Measurements from ENCODE around the gene TTLL4. TPM values are rescaled to one million over a fixed set of nuclear protein-coding genes. Genes with fewer than 3 reads are reported as not detected.

Gene TTLL4
- total and polyA plus RNA-seq, 3 donors from 2014 or later = 86.0 to 141 (median 96.9) TPM

DNA sequence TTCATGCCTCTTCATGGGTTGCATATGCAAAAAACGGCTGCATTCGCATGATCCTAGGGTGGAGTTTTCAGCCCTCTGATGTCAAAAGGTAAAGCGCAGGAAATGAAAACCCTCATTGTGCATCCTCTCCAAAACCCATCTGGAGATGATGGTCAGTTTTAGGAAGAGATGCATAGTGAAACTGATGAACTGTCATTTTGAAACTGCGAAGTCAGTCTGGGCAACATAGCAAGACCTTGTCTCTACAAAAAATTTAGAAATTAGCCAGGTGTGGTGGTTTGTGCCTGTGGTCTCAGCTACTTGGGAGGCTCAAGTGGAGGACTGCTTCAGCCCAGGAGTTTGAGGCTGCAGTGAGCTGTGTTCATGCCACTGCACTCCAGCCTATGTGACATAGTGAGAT lies 2.5 kb upstream of the TTLL4 start:
- TF ChIP-seq CTCF (IDR thresholded peaks at IDR 0.05) (no peak), POLR2A (IDR thresholded peaks at IDR 0.05) (no peak)
- Histone ChIP-seq H3K27me3 (no peaks in the 10 kb centered on the region), H3K9me3 (no peaks in the 10 kb centered on the region), H3K4me1 (peaks cover 11% of the 10 kb centered on the region), H3K36me3 (ENCODE audit: low read depth, missing control alignments) (no peaks in the 10 kb centered on the region), H3K4me3 (no peak overlapping the region), H3K27ac (no peak overlapping the region)
- 94 to 95% methylated on average over 4 of the region's 4 CpGs for WGBS, 2 donors
- no peak for DNase-seq
- intact Hi-C loops (cut with DNase I; ENCODE audit: low total_unique reads) = no loop called here

DNA sequence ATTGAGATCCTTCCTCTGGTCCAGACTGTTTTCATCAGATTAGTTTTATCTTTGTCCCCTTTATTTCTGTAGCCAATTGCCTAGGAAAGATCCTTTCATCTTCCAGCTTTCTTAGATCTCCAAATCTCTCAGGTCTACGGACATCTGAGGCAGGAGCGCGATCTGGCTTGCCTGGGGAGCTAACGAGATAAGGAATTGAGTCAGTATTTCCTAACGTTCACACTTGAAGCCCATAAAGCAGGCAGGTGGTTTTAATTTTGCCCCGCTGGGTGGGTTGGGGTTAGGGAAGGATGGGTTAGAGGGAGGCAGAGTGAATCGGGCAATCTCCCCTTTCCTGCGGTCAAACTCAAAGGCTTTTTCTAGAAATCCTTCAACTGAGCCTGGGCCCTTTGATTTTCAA lies 727 bp upstream of the TTLL4 start:
- DNase-seq = no peak
- intact Hi-C loops (cut with DNase I; ENCODE audit: low total_unique reads) = no loop called here
- TF ChIP-seq POLR2A (IDR thresholded peaks at IDR 0.05) (no peak), CTCF (IDR thresholded peaks at IDR 0.05) (no peak)
- peaks cover 11% of the 10 kb centered on the region for H3K4me1 ChIP-seq
- no peaks in the 10 kb centered on the region for H3K27me3 ChIP-seq
- H3K9me3 ChIP-seq = no peaks in the 10 kb centered on the region
- H3K27ac ChIP-seq = peak overlapping the region in 1 of 2 donors; percentile 92
- no peaks in the 10 kb centered on the region for H3K36me3 ChIP-seq (ENCODE audit: low read depth, missing control alignments)
- WGBS, 2 donors = 54 to 56% methylated on average over 8 of the region's 8 CpGs
- H3K4me3 ChIP-seq = peak overlapping the region; percentile 81 to 85

GRCh38 chr2:218710334-218710686 lies 325 bp upstream of the TTLL4 start:
- H3K4me3 ChIP-seq = peak overlapping the region; percentile 81 to 85
- no peaks in the 10 kb centered on the region for H3K36me3 ChIP-seq (ENCODE audit: low read depth, missing control alignments)
- peak overlapping the region in 1 of 2 donors; percentile 92 for H3K27ac ChIP-seq
- TF ChIP-seq POLR2A (IDR thresholded peaks at IDR 0.05) (no peak), CTCF (IDR thresholded peaks at IDR 0.05) (no peak)
- H3K4me1 ChIP-seq = peaks cover 11% of the 10 kb centered on the region
- H3K27me3 ChIP-seq = no peaks in the 10 kb centered on the region
- intact Hi-C loops (cut with DNase I; ENCODE audit: low total_unique reads) = no loop called here
- no peak for DNase-seq
- H3K9me3 ChIP-seq = no peaks in the 10 kb centered on the region
- 39 to 41% methylated on average over 14 of the region's 14 CpGs for WGBS, 2 donors

DNA sequence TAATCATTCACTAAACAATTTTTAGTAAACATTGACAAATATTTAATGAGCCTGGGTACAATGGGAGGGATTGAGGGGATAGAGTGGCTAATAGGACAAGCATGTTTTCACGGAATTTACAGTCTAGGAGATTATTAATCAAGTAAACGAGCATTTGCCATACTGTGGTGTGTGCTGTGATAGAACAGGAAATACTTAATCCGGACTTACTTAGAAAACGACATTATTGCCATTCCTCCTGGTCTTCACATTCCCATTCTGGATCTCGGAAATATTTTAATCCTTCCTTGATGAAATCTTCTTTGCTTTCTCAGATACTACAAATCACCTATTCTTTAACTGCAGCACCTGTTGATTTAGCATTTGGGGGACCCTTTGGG lies 905 bp downstream of the TTLL4 start:
- Histone ChIP-seq H3K27me3 (no peaks in the 10 kb centered on the region), H3K36me3 (ENCODE audit: low read depth, missing control alignments) (no peaks in the 10 kb centered on the region), H3K4me3 (peak overlapping the region; percentile 81 to 85), H3K9me3 (no peaks in the 10 kb centered on the region), H3K27ac (peak overlapping the region; percentile 92), H3K4me1 (peaks cover 11% of the 10 kb centered on the region)
- DNase-seq = no peak
- intact Hi-C loops (cut with DNase I; ENCODE audit: low total_unique reads) = no loop called here
- WGBS, 2 donors = 3 to 10% methylated on average over 5 of the region's 5 CpGs
- no peak for TF ChIP-seq CTCF (IDR thresholded peaks at IDR 0.05)
- TF ChIP-seq POLR2A (IDR thresholded peaks at IDR 0.05) = no peak

DNA sequence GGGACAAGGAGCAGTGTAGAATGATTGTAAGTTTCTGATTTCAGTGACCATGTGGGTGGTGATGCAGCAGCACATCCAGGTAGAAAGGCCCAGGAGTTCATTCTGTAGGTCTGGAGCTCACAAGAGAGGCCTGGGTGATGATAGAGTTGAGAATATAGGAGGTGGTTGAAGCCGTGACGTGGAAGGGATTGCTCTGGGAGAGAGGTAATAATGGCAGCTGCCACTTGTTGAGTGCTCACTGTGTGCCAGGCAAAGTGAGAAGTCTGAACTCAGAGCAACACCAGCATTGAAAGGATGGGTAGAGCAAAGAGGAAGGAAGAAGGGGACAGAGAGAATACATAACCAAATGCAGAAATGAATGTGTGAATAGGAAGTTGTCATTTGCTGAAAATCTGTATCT lies 3.3 kb downstream of the TTLL4 start:
- intact Hi-C loops (cut with DNase I; ENCODE audit: low total_unique reads) = no loop called here
- H3K27ac ChIP-seq = peak overlapping the region in 1 of 2 donors; percentile 17
- H3K4me3 ChIP-seq = no peak overlapping the region
- H3K36me3 ChIP-seq (ENCODE audit: low read depth, missing control alignments) = no peaks in the 10 kb centered on the region
- H3K27me3 ChIP-seq = no peaks in the 10 kb centered on the region
- 84 to 89% methylated on average over 2 of the region's 2 CpGs for WGBS, 2 donors
- no peak for DNase-seq
- H3K9me3 ChIP-seq = no peaks in the 10 kb centered on the region
- H3K4me1 ChIP-seq = peaks cover 11% of the 10 kb centered on the region
- TF ChIP-seq CTCF (IDR thresholded peaks at IDR 0.05) = no peak
- no peak for TF ChIP-seq POLR2A (IDR thresholded peaks at IDR 0.05)

Measured in testis (tissue), 3 donors.